Upper lobe of left lung (tissue), 6 donors: ENCODE measurements around the gene BRINP2. TPM values are rescaled to one million over a fixed set of nuclear protein-coding genes. Genes with fewer than 3 reads are reported as not detected.
"Not testable (repeated sequence)": the region's sequence is repeated elsewhere in the genome, so short reads cannot be mapped to it uniquely, and the experiment has no call there.

Experiments used
- ATAC-seq, 2 donors: fragments of 200-7000 bp; cut with Tn5 transposase; one replicate each; pipeline ENCODE4 v1.9.1; 2022; ENCODE audit warnings: mild to moderate bottlenecking in 2 of 2, moderate library complexity in 2 of 2; ENCODE audit not compliant: low FRiP score in 2 of 2
- DNase-seq, 2 donors: peaks; one replicate each; pipeline ENCODE4 v3.0.0-alpha.2; 2019 to 2020
- H3K27ac ChIP-seq, 4 donors: fragments of 200-600 bp; sonication (generic); one replicate each; pipeline ENCODE4 v1.5.1; 2016 to 2019
- H3K27me3 ChIP-seq, 4 donors: fragments of 200-600 bp; sonication (generic); one replicate each; pipeline ENCODE4 v1.5.1; 2017 to 2019
- H3K36me3 ChIP-seq, 4 donors: fragments of 200-600 bp; sonication (generic); one replicate each; pipeline ENCODE4 v1.5.1; 2016 to 2019
- H3K4me1 ChIP-seq, 4 donors: fragments of 200-600 bp; sonication (generic); one replicate each; pipeline ENCODE4 v1.5.1; 2018 to 2019
- H3K4me3 ChIP-seq, 4 donors: fragments of 200-600 bp; sonication (generic); one replicate each; pipeline ENCODE4 v1.5.1; 2017 to 2019; ENCODE audit warnings: mild to moderate bottlenecking in 2 of 4, moderate library complexity in 1 of 4
- H3K9me3 ChIP-seq, 4 donors: fragments of 200-600 bp; sonication (generic); one replicate each; pipeline ENCODE4 v1.5.1; 2018 to 2019
- CTCF ChIP-seq, 6 experiments: fragments of 450-650 bp in 4 of 6; fragments of 200-600 bp in 2 of 6; sonication (generic) in 2 of 6; IDR thresholded peaks; one replicate each; pipeline ENCODE4 v1.5.1; 2016 to 2019; ENCODE audit warnings: antibody characterized with exemption in 6 of 6
- EP300 ChIP-seq, 4 donors: sonication (generic); formaldehyde crosslinking; IDR thresholded peaks; one replicate each; pipeline ENCODE4 v1.5.1; 2017; ENCODE audit warnings: antibody characterized with exemption in 4 of 4, control low read depth in 2 of 4
- POLR2A ChIP-seq, 4 donors: fragments of 450-650 bp; IDR thresholded peaks; one replicate each; pipeline ENCODE4 v1.5.1; 2016 to 2017; ENCODE audit warnings: antibody characterized with exemption in 4 of 4, mild to moderate bottlenecking in 2 of 4
- POLR2AphosphoS5 ChIP-seq, 2 donors: sonication (generic); formaldehyde crosslinking; IDR thresholded peaks; one replicate each; pipeline ENCODE4 v1.5.1; 2017; ENCODE audit warnings: antibody characterized with exemption in 2 of 2
- WGBS, 2 donors: methylation state at CpG; one replicate each; pipeline ENCODE4 v1.1.5; 2017 to 2018; 5-methylcytosine and 5-hydroxymethylcytosine counted together
- total RNA-seq, 6 donors: library from RNA; depleted of rRNA in 4 of 6; stranded (reverse); fragments of >200 nt in 4 of 6; gene quantifications; one replicate each; pipeline versions ENCODE4 v1.1.0 to v1.2.1, GENCODE V29; 2016 to 2021
- donor health status: DM: no; HTN: no; CAD: no; lungs with moderate emphysema.
- donor health status: DM: no; HTN: yes; CAD: no; lungs with severe emphysema.

Gene BRINP2
- total RNA-seq, 6 donors from 2014 or later, result 0.06 to 0.07 TPM; not detected in 4

DNA sequence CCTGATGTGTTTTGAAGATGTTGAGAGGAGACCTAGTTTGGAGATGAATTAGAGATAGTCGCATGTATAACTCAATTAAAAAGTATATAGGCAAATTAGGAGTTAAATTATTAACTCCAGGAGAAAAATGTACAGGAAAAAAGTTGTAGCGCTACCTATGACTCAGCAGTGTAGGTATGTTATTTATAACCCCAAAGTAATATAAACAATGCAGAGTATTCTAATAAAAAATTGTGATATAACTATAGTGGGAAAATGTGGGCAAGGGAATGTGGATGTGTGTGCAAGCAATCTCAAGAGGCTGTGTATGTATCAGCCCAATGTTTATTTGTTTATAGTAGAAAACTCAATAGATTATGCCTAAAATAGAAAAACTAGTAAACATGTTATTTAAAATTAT lies 144.5 kb downstream of the BRINP2 start:
- Histone ChIP-seq H3K27ac (no peak overlapping the region), H3K4me1 (no peaks in the 10 kb centered on the region), H3K4me3 (no peak overlapping the region), H3K27me3 (no peaks in the 10 kb centered on the region), H3K36me3 (no peaks in the 10 kb centered on the region), H3K9me3 (no peaks in the 10 kb centered on the region)
- ATAC-seq, result no peak
- WGBS, 2 donors, result 20 to 22% methylated on average over 2 of the region's 2 CpGs
- TF ChIP-seq CTCF (IDR thresholded peaks at IDR 0.05) (no peak), POLR2A (IDR thresholded peaks at IDR 0.05) (no peak), EP300 (IDR thresholded peaks at IDR 0.05) (no peak), POLR2AphosphoS5 (IDR thresholded peaks at IDR 0.05) (no peak)
- no peak for DNase-seq

DNA sequence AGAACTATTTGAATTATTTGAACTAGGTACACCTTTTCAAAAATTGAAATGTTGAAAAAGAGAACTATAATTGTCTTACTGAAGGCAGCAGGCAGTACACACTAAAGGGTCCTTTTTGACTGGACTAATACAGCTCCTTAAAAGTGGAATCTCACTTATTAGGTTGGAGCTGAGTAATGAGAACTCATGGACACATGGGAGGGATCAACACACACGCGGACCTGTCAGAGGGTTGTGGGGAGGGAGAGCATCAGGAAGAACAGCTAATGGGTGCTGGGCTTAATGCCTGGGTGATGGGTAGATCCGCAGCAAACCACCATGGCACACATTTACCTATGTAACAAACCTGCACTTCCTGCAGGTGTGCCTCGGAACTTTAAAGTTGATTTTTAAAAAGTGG lies 145.0 kb downstream of the BRINP2 start:
- H3K9me3 ChIP-seq, result no peaks in the 10 kb centered on the region
- WGBS, 2 donors, result 63 to 66% methylated on average over 4 of the region's 4 CpGs
- no peak overlapping the region for H3K4me3 ChIP-seq
- no peaks in the 10 kb centered on the region for H3K4me1 ChIP-seq
- no peak overlapping the region for H3K27ac ChIP-seq
- no peaks in the 10 kb centered on the region for H3K36me3 ChIP-seq
- DNase-seq (no peak), ATAC-seq (peak in 1 of 2 donors; percentile 37)
- no peak for TF ChIP-seq POLR2A (IDR thresholded peaks at IDR 0.05)
- no peak for TF ChIP-seq CTCF (IDR thresholded peaks at IDR 0.05)
- TF ChIP-seq POLR2AphosphoS5 (IDR thresholded peaks at IDR 0.05), result no peak
- TF ChIP-seq EP300 (IDR thresholded peaks at IDR 0.05), result no peak
- H3K27me3 ChIP-seq, result no peaks in the 10 kb centered on the region

- ATAC-seq, H3K27ac ChIP-seq, H3K4me3 ChIP-seq: not testable (repeated sequence)
These were observed 150.7 kb downstream of the BRINP2 start for GRCh38 chr1:177321434-177321833.

GRCh38 chr1:177328251-177328650 lies 157.5 kb downstream of the BRINP2 start:
- WGBS, 2 donors, result 67 to 89% methylated on average over 2 of the region's 2 CpGs
- Histone ChIP-seq H3K27me3 (no peaks in the 10 kb centered on the region), H3K27ac (no peak overlapping the region), H3K36me3 (no peaks in the 10 kb centered on the region), H3K4me3 (no peak overlapping the region), H3K4me1 (no peaks in the 10 kb centered on the region), H3K9me3 (no peaks in the 10 kb centered on the region)
- DNase-seq, result no peak
- no peak for ATAC-seq
- TF ChIP-seq CTCF (IDR thresholded peaks at IDR 0.05) (no peak), POLR2AphosphoS5 (IDR thresholded peaks at IDR 0.05) (no peak), EP300 (IDR thresholded peaks at IDR 0.05) (no peak)

More at GRCh38 chr1:177321434-177321833, 150.7 kb downstream of the BRINP2 start:
- not testable (repeated sequence) for H3K27me3 ChIP-seq, DNase-seq, H3K9me3 ChIP-seq, H3K4me1 ChIP-seq, H3K36me3 ChIP-seq

DNA sequence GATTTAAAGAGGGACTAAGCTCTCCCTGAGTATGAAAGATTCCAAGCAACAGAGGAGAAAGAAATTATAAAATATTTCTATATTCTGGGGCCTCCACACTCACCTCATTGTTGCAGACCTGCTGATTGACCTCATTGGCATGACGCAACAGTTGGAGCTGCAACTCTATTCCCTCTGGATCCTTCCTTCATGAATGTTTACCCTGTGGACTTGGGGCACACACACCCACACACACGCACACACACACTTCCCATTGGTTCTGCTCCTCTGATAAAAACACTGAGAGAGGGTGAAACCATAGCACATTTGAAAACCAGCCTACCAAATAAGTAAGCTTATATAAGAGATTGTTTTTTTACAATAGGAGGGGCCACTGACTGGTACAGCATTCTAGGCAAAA lies 159.1 kb downstream of the BRINP2 start:
- no peak for ATAC-seq

More for the DNA sequence above, 159.1 kb downstream of the BRINP2 start:
- H3K4me1 ChIP-seq, result peaks cover 0 to 3% (median 0%) of the 10 kb centered on the region in 4 donors
- no peak for DNase-seq
- no peaks in the 10 kb centered on the region for H3K27me3 ChIP-seq
- no peaks in the 10 kb centered on the region for H3K36me3 ChIP-seq
- TF ChIP-seq POLR2AphosphoS5 (IDR thresholded peaks at IDR 0.05) (no peak), POLR2A (IDR thresholded peaks at IDR 0.05) (no peak), CTCF (IDR thresholded peaks at IDR 0.05) (no peak), EP300 (IDR thresholded peaks at IDR 0.05) (no peak)
- 87 to 94% methylated on average over 2 of the region's 2 CpGs for WGBS, 2 donors
- no peak overlapping the region for H3K27ac ChIP-seq
- no peak overlapping the region for H3K4me3 ChIP-seq
- H3K9me3 ChIP-seq, result no peaks in the 10 kb centered on the region

Other genes starting within 250 kb of the BRINP2 start
- 1 to 10 TPM in 1 of 6 donors, under 1 TPM in 3, not detected in 2; 0.15 to 1.0 (median 0.32) TPM for gene ASTN1, start 6.2 kb upstream of the BRINP2 start, total RNA-seq